ENCODE data around the gene NTN1.

Gene NTN1

DNA sequence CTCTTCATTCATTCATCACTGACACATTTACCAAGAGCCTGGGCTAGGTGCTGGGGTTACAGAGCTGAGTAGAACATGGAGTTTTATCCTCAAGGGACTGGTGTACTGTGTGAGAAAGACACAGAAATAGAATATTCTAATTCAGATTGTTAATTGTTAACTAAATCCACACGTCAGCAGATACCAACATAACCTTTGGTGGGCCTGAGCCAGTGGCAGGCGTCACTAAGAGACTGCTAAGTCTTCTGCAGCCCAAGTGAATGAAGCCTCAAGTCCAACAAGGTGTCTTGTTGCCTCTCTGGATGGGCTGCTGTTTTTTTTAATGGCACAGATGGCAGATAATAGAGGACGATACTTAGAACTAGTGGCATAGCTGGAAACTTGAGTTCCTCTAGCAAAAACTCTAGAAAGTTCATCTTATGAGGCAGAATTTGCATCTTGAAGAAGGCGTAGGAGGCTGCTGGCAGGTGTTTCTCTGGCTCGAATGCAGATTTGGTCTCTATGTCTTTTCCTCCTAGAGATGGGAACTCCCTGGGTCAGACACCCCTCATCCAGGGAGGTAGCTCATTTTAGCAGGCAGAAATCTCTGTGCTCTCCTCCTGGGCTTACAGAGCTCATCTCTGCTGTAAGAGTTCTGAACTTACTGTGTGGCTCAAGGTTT, 179.5 kb downstream of the NTN1 start:
- DNase-seq = no peak

DNA sequence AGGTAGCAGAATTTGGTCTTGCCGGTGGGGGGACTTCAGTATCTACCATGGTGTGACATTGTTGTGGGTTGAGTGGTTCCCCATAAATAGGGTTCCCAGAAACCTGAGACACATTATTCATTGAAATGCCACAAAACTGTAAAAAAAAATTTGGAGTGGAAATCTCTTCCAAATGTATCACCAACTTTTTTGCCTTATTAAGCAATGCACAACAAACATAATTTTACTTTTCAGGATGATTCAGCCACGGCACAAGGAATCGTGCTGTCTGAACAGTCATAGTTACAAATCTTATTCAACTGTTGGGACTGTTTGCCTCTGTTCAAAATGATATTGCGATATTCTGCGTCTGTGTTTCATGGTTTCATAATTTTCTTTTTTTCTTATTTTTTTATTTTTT, 181.2 kb downstream of the NTN1 start:
- DNase-seq = no peak

- no peak for DNase-seq
These were observed 182.6 kb downstream of the NTN1 start for GRCh38 chr17:9203771-9204425.

DNA sequence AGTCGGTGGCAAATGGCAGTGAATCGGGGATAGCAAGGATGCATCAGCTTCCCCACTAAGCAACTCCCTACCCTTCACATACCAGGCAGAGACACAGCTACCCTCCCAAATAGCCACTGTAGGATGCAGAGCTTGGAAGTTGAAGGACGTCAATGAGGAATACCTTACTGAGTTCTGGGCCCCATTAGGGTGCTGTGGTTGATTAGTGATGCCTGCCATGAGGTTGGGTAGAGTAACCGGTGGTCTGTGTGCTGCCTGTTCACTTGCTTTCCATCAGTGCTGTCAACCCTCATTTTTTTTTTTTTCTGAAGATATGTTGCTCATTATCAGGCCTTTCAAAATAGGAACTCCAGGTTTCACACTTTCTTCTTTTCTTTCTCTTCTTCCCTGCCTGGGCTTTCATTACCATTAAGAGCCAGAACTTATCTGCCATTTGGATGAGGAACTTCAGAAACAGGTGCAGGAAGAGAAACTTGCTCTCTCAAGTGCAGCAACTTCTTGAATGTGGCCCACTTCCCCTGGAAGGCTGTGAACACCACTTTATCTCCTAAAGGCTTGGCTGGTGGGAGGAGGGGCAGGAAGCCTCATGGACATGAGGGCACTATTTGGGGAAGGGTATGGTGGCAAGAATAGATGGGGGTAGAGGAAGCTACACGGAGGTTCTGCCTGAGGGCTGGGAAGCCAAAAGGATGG, 183.5 kb downstream of the NTN1 start:
- DNase-seq = no peak

GRCh38 chr17:9205520-9206409, 184.5 kb downstream of the NTN1 start:
- DNase-seq = no peak

DNA sequence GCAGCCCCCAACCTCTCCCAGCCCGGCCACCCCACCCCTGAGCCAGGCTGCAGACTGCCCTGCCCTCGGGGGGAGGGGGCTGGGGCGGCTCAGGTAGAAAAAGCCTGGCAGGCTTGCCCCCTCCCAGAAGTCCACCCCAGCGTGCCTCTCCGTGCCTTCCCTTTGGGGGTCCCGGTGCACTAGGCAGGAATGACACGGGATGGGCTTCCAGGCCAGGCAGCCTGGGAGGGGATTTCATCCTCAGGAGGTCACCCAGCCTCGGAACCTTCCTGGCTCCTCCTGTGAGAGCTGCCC, 185.0 kb downstream of the NTN1 start:
- no peak for DNase-seq

DNA sequence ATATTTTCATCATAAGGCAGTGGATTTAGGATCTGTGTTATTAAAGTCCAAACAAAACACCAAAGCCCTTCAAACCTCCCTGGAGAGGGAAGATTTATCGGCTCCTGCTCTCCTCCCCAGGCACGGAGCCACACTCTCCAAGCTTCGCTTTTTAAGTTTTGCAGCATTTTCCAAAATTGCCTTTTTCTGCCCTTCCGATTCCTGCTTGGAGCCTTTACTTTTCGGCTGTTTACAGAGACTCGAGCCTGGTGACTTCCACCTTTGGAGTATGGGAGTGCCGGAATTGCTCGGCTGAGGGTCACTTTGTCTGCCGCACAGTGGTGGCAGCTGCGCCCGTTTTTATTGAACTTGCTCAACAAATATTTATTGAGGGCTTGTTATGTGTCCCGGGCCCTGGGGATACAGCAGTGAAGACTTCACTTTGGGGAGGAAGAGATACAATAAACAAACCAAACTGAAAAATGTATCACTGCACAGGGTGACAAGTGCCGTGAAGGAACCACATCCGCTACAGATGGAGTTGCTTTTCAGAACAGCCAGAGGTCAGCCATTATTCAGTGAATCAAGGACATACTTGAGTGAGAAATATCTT, 185.5 kb downstream of the NTN1 start:
- no peak for DNase-seq

- no peak for DNase-seq
These were observed 187.2 kb downstream of the NTN1 start for GRCh38 chr17:9208381-9209105.

GRCh38 chr17:9209347-9209746, 188.0 kb downstream of the NTN1 start:
- DNase-seq = no peak

GRCh38 chr17:9209781-9210370, 188.6 kb downstream of the NTN1 start:
- DNase-seq = no peak

- no peak for DNase-seq
These were observed 189.9 kb downstream of the NTN1 start for GRCh38 chr17:9211133-9211765.

DNA sequence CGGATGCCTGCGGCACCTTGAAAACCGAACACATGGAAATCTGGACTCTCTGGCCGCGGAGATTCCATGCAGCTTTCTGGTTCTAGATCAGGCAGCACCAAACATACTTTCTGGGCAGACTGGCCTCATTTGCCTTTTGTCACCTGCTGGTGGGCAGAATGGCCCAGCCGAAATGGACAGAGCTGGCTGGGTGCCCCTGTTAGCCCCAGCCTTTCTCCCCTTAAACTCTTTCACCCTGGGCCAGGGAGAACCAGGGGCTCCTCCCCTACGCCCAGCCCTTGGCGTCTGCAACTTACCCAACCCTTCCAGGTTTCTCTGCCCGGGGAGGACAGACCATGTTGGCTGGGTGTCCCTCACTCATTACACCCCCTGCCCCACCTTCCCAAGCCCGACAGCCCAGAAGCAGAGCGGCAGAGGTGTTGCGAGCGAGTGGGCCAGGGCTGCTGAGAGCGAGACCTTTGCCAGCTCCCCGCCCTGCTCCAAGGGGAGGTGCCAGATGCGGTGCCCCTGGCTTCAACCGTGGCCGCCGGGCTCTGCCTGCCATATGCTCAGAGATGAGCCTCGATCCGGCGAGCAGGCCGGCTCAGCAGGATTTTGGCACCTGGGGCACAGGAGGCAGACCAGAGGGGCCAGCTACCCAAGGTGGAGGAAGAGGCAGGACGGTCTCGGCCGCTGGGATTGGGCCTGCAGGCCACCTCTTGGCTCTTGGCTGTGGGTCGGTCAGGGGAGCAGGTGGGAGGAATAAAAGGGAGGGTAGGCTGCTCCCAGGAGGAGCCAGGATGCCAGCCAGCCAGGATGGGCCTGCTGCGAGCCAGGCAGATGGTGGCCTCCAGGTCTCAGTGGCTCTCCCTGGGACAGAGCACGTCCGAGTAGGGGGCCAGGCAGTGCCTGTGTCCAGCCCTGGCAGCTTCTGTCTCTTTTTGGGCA, 191.3 kb downstream of the NTN1 start:
- no peak for DNase-seq

DNA sequence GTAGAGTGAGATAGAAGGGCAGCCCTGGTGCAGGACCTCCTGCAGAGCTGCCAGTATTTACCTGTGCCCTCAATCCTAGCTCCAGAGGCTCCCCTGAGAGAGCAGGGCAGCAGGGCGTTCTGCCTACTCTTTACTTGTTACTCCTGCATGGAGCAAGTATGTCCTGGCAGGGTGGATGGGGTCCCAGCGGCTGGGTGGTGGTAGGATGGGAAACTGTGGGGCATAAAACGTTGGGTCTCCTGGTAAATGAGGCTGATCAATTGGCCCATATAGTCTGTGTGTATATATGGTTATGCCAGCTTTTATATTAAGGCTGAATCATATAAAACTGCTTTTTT, 192.0 kb downstream of the NTN1 start:
- DNase-seq = no peak

DNA sequence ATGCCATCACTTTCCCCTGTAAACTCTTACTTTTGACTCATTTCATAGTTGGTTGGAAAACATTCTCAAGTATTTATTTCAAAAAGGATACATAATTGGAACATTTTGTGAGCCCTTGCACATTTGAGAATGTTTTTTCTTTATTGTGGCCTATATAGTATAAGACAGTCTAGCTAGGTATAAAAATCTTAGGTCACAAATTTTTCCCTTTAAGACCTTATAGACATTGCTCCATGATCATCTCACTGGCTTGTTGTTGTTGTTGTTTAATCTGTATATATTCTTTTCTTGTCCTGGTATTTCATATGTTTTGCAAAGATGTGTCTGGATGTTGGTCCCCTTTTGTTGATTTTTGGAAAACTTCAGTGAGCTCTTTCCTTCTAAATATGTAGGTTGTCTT, 194.2 kb downstream of the NTN1 start:
- no peak for DNase-seq

DNA sequence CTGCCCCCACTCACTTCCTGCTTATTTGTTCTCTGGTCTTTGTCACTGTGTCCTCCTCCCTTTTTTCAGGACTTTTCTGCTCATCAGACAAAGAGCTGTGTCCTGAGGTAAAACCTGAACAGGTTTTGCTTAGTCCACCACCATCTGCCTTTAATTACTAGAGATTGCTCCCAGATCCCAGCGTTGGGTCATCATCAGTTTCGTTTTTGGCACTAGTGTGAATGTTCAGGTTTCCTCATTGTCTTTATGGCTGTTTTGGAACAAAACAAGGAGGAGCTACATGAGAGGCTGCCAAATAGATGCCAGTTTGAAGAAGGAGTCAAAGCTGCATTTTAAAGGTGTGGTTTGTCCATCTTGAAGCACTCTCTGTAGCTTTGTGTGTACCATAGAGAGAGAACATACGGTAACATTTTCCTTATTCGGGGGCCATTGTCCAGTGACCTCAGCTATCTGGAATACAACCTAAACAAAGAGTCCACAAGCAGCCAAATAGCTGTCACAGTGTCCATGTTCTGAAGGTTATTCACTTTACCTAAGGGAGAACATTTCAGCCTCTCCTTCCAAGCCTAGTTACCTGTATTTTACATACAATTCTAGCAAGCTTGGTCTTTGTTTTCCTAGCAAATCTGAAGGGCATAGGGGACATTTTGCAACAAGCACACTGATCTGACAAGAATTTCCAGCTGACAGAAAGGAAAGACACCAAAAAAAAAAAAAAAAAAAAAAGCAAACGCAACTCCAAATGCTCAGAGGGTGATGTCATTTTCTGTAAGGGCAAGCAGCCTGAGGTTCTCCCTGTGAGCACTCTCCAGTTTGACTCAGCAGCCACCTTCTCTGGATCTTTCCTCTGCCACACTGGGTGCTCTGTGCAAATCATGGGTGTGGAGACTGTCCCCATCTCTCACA, 196.1 kb downstream of the NTN1 start:
- peak; percentile 83 for DNase-seq

DNA sequence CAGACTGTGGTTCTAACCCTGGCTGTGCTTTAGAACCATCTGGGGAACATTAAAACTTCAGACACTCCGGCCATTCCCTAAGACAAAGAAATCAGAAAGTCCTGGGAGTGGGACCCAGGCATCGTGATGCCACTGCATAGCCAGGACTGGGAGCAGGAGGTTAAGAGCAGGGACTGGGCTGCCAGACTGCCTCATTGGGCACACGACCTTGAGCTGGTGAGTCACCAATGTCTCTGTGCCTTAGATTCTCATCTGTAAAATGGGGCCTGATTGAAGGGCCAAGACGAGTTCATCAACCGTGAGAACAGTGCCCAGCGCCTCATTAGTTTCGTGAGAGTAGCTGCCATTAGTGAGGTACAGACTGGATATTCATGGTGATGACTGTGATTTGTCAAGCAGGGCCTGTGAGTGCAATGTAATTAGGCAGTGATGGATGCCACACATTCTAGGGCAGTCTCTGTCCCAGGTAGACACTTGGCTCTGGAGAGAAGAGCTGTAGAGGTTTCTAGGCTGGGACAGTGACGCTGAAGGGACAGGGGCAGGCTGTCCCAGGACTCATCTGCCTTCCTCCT, 196.8 kb downstream of the NTN1 start:
- DNase-seq = no peak

DNA sequence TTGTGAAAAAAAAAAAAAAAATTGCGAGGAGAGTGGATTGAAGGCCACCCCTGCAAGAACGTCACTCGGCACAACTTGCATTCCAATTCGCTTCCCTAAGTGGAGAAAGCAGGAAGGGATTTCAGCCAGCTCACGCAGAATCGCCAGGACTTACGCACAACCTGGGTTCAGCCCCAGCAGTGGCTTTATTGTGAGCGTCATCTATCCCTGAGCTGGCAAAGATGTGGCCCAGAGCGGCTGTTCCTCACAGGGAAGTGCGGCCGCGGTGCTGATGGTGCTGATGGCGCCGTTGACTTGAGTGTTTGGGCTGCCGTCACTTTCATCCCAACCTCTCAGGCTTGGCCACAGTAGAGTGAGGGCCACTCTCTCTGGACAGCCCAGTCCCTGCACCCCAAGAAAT, 197.6 kb downstream of the NTN1 start:
- DNase-seq = no peak

- DNase-seq = no peak
These were observed 198.5 kb downstream of the NTN1 start for GRCh38 chr17:9219631-9220397.
